RKO (cell line): ENCODE results near the gene LAMB3.

ENCODE experiments used
- DNase-seq: peaks from one replicate; pipeline ENCODE4 v3.0.0-alpha.2; 2016; ENCODE audit warnings: low spot score

LAMB3 gene

DNA sequence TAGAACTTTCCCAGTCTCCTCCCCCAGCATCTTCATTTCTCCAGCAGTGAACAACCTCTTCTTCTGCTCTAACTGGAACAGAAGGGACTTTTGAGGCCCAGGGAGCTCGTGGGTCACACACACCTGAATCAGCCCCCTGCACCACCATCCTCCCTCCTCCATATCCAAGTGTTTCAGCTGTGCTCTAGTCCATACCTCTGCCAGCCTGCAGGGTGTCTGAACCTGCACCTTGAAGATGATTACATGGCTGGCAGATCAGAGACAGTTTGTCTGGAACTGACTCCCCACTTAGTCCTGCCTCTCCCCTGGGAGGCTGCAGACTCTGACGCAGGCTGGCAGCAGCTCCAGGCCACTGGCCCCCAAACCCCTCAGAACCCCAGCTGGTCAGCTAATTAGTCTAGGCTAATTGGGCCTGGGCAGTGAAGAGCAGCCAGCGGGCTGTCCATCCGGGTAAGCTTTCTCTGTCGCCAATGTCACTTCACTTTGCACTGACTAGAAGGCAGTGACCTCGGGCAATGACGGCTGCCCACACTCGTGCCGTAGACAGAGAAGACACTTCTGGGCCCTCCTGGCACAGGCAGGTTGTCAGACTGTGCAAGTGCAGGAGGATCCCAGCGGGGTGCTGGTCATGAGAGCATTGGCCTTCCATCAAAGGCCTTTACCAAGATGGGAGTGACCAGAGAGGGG, 56.5 kb downstream of the LAMB3 start:
- no peak for DNase-seq

GRCh38 chr1:209595028-209595427, 57.2 kb downstream of the LAMB3 start:
- no peak for DNase-seq

GRCh38 chr1:209594440-209594839, 57.8 kb downstream of the LAMB3 start:
- no peak for DNase-seq

DNA sequence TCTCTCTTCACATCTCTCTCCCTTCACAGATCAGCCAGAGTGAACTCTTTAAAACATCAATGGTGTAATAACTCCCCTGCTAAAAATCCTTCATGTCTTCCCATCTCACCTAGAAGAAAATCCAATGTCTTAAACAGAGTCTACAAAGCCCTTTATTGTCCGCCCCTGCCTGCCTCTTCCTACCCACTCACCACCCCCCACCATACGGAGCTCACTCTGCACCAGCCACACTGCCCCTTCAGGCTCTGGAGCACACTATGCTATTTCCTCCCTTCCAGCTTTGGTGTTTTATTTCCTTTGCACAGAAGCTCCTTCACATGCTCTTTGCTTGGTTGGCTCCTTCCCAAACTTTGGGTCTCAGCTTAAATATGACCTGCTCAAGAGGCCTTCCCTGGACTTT, 58.5 kb downstream of the LAMB3 start:
- no peak for DNase-seq

- DNase-seq, result no peak
These were observed 61.8 kb downstream of the LAMB3 start for GRCh38 chr1:209590405-209590804.

DNA sequence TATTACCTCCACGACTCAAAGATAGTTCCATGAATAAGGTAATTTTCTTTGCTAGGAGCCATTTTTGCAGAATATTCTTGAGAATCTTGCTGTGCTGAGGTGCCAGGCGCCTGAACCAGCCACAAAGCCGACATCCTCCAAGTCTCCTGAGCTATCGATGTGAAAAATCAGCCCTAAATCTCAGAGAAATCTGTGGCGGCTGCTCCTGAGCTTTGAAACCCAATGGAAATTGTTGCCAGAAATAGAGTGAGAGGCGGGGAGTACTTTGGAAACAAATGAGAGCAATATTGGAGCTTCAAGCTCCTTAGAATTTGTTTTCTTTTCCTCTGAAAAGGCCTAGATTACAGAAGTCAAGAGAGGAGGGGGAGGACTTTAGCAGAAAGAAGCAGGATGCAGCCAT, 62.4 kb downstream of the LAMB3 start:
- DNase-seq, result no peak

- DNase-seq, result no peak
These were observed 62.8 kb downstream of the LAMB3 start for GRCh38 chr1:209589440-209589839.

- DNase-seq, result no peak
These were observed 64.4 kb downstream of the LAMB3 start for GRCh38 chr1:209587789-209588188.

- DNase-seq, result no peak
These were observed 65.9 kb downstream of the LAMB3 start for GRCh38 chr1:209586221-209586740.

- no peak for DNase-seq
These were observed 66.6 kb downstream of the LAMB3 start for GRCh38 chr1:209585672-209586071.

GRCh38 chr1:209585197-209585596, 67.0 kb downstream of the LAMB3 start:
- no peak for DNase-seq

- no peak for DNase-seq
These were observed 68.0 kb downstream of the LAMB3 start for GRCh38 chr1:209584231-209584672.

DNA sequence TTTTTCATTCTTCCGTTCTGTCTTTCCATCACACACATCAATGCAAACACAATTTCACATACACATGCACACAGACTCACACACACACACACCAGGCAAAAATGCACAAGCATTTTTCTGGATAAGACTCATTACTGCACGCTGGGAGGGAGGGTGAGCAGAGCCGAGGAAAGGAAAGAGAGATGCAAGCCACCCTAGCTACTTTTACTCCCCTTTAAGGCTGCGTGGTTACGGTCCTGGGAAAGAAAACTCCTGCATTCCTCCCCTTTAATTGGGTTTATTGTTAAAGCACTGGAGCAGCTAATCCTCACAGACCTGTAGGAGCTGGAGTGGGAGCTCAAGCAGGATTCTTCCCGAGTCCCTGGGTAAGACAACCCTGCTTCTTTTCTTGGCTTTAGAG, 68.8 kb downstream of the LAMB3 start, which contains the start of gene CAMK1G:
Gene CAMK1G, plus strand, starts transcription at position 307 of the 400 bp plus-strand sequence. CDS start 11,270 bp downstream, outside the sequence.
- no peak for DNase-seq

- DNase-seq, result no peak
These were observed 71.6 kb downstream of the LAMB3 start for GRCh38 chr1:209580577-209580976.

DNA sequence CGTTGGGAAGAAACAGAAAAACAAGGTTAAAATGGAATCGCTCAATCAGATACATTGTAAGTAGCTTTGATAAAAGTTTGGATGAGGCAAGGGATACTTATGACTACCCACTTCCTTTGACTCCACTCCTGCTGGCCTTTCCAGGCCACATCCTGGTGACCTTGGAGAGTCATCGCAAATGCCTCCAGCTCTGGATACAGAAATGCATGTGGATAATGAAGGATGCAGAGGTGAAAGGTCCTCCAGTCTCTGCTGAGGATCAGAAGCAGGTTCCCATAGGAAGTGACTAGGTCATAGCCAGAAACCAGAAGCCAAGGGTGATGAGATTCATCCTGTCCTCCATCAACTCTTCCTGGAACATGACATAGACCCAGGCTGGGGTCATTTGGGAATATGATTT, 74.9 kb downstream of the LAMB3 start:
- DNase-seq, result no peak

- DNase-seq, result peak; percentile 73
These were observed 75.6 kb downstream of the LAMB3 start for GRCh38 chr1:209576392-209577197.

DNA sequence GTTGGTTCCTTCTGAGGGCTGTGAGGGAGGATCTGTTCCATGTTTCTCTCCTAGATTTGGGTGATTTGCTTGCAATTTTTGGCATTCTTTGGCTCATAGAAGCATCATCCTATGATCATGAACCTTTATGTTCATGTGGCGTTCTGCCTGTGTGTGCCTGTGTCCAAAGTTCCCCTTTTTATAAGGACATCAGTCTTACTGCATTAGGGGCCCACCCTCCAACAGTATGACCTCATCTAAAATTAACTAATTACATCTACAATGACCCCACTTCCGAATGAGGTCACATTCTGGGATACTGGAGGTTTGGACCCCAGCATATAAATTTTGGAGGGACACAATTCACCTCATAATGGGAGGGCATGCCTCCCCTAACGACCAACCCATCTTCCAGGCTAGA, 81.5 kb downstream of the LAMB3 start:
- DNase-seq, result no peak

DNA sequence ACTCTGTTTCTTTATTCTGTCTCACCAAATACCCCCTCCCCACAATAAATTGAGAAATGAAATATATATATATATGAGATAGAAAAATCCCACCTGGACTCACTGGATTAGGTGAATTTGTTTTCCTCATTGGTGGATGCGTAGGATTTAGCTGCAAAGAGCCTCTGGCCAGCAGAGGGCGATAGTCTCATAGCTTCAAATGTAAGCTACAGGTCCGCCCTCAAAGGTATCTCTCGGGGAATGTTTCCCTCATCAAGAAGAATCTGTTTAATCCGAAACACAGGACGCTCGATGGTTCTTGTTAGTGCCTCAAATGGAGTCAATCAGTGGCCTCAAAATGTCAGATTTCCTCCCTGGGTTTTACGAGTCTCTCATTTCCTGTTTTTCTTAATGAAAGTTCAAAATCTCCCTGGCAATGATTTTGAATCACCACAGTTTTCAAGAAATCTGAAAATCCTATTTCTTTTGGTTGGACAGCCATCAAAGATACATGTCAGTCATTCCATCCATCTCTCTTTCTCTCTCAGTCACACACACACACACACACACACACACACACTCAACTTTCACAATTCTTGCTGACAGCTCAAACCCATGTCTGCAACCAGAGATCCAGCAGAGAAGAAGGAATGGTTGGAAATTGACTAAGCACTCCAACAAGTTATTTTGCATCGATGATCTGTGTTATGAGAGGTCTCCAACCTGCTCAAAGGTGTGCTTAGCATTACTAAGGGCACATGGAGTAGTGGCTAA, 82.6 kb downstream of the LAMB3 start:
- peak; percentile 75 for DNase-seq

DNA sequence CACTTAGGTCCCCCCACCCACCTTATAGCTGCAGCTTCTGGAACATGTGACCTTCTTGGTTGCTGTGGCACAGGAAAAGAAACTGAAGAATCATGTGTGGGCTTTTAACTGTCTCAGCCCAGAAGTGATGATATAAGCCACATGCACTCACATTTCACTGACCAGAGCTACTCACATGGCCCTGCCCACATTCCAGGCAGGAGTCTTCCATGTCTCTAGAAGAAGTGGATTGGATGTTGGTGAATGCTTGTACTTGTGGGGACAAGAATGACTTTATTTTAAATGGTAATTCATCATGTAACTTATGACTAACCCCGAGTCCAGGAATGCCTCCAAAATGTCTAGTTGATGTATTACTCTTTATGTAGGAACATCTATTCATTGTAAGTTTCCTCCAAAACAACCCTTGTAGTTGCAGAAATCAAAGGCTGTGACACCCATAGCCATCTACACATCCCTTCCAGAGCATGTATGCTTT, 84.5 kb downstream of the LAMB3 start:
- DNase-seq, result no peak

DNA sequence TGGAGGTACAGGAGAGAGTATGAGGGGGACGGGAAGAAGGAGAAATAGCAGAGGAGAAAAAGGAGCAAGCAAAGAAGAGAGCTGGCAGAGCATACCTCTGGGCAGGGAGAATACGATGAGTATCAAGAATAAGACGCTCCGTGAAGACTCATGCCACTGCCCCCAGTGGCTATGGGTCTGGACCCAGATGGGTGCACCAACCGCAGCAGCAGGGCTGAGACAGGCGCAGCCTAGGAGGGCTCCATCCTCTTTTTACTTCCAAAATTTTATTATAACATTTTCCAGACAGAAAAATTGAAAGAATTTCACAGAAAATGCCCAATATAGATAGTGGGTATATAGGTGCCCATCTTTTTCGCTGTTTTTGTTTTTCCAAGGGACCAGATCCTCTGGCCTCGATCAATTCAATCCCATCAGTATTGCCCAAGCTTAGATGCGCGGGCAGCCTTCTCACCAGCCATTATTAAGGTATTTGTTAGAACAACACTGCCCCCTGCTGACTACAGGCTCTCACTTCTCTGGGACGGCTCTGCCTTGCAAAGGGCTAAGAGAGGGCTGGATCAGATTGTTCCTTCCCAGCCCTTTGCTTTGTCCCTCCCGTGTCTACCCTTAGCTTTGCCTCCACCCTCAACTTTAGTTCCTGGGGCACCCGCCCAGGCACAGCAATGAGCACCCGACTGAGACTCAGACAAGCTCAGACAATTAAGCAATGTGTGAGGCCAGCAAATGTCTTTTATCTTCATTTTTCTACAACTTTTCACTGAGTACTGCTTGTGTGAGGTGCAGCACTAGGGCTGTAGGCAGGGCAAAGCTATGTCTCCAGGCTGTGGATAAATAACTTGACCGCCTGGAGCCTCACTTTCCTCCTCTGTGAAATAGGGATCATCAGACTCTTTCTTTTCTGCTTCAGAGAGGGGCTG, 86.2 kb downstream of the LAMB3 start:
- DNase-seq, result peak; percentile 72
